ENCODE measurements around the gene INHBC. TPM values are rescaled to one million over a fixed set of nuclear protein-coding genes. Genes with fewer than 3 reads are reported as not detected.
A peak's percentile ranks its signal among the peaks of the same experiment; 100 is the strongest.

INHBC gene
- total RNA-seq, 2 donors from 2014 or later = not detected

DNA sequence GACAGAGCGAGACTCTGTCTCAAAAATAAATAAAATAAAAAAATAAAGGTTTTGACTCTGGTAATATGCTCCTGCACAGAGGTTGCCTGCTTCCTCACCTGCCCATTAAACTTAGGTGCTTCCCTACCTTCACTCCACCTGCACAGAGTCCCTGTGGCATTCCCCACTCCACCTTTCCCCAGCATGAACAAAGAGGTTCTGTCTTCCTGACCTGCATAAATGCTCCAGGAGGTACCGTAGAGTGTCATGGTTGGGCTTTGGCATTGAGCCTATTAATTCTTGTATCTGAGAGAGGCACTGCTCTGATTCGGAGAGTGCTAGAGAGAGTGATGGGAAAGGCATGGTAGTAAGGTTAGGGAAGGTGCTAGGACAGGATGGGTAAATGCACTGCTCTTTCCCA is 38.8 kb downstream of the INHBC start:
- no peak overlapping the region for H3K27ac ChIP-seq
- TF ChIP-seq, protein P1, sequence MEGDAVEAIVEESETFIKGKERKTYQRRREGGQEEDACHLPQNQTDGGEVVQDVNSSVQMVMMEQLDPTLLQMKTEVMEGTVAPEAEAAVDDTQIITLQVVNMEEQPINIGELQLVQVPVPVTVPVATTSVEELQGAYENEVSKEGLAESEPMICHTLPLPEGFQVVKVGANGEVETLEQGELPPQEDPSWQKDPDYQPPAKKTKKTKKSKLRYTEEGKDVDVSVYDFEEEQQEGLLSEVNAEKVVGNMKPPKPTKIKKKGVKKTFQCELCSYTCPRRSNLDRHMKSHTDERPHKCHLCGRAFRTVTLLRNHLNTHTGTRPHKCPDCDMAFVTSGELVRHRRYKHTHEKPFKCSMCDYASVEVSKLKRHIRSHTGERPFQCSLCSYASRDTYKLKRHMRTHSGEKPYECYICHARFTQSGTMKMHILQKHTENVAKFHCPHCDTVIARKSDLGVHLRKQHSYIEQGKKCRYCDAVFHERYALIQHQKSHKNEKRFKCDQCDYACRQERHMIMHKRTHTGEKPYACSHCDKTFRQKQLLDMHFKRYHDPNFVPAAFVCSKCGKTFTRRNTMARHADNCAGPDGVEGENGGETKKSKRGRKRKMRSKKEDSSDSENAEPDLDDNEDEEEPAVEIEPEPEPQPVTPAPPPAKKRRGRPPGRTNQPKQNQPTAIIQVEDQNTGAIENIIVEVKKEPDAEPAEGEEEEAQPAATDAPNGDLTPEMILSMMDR (IDR thresholded peaks at IDR 0.05) = no peak
- peaks cover 15 to 17% of the 10 kb centered on the region in 2 donors for H3K4me1 ChIP-seq (ENCODE audit: control insufficient read depth in 1 of 2, low read depth in 2 of 2)
- ATAC-seq (ENCODE audit: insufficient number of reproducible peaks, low FRiP score, low read depth) (no peak), DNase-seq (ENCODE audit: low spot score) (no peak)
- no peak overlapping the region for H3K4me3 ChIP-seq
- no peaks in the 10 kb centered on the region for H3K9me3 ChIP-seq
- H3K27me3 ChIP-seq (replicated peaks; ENCODE audit: insufficient read depth) = no peaks in the 10 kb centered on the region
- no peaks in the 10 kb centered on the region for H3K36me3 ChIP-seq

DNA sequence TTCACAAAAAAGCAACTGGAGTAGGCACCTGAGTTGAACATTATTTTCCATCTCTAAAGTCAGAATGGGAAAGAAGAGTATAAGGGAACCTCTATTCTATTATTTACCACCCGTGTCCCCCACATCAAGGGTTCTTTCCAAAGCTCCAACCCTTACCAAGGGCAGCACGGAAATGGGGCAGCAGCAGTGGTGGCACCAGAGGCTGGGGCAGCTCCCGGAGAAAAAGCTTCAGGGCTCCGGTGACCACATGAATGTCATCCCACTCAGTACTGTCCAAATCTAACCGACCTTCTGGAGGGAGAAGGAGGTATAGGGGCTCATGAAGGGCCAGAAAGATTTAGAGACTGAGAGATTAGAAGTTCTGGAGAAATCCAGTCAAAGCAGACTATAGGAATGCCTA is 39.3 kb downstream of the INHBC start:
- H3K27me3 ChIP-seq (replicated peaks; ENCODE audit: insufficient read depth) = no peaks in the 10 kb centered on the region

DNA sequence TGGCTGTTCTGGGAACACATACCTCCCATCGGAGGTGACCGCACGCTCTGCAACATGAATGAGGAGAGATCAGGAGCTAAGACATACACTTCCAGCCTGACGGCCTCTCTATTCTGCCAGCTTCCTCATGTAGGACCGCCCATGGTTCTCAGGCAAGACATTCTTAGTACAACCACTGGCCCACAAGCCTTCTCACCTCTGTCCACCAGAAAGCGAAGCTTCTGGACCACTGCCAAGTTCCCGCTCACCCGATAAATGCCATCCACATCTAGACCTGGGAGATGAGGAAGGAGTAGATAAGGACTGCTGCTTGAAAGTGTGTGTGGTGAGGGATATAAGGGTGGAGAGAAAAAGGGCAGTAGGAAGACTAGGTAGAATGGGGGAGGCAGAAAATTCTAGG is 39.8 kb downstream of the INHBC start:
- H3K4me1 ChIP-seq (ENCODE audit: control insufficient read depth in 1 of 2, low read depth in 2 of 2) = peaks cover 15 to 17% of the 10 kb centered on the region in 2 donors
- H3K27me3 ChIP-seq (replicated peaks; ENCODE audit: insufficient read depth) = no peaks in the 10 kb centered on the region
- DNase-seq (ENCODE audit: low spot score) = no peak
- H3K9me3 ChIP-seq = no peaks in the 10 kb centered on the region
- TF ChIP-seq, protein P1 (IDR thresholded peaks at IDR 0.05) = no peak
- H3K4me3 ChIP-seq = no peak overlapping the region
- no peak overlapping the region for H3K27ac ChIP-seq
- no peaks in the 10 kb centered on the region for H3K36me3 ChIP-seq
- ATAC-seq (ENCODE audit: insufficient number of reproducible peaks, low FRiP score, low read depth) = no peak

More for the DNA sequence above, 39.3 kb downstream of the INHBC start:
- ATAC-seq (ENCODE audit: insufficient number of reproducible peaks, low FRiP score, low read depth) = no peak
- TF ChIP-seq, protein P1 (IDR thresholded peaks at IDR 0.05) = no peak
- Histone ChIP-seq H3K4me3 (no peak overlapping the region), H3K9me3 (no peaks in the 10 kb centered on the region), H3K36me3 (no peaks in the 10 kb centered on the region), H3K27ac (no peak overlapping the region), H3K4me1 (ENCODE audit: control insufficient read depth in 1 of 2, low read depth in 2 of 2) (peaks cover 15 to 17% of the 10 kb centered on the region in 2 donors)
- DNase-seq (ENCODE audit: low spot score) = no peak

DNA sequence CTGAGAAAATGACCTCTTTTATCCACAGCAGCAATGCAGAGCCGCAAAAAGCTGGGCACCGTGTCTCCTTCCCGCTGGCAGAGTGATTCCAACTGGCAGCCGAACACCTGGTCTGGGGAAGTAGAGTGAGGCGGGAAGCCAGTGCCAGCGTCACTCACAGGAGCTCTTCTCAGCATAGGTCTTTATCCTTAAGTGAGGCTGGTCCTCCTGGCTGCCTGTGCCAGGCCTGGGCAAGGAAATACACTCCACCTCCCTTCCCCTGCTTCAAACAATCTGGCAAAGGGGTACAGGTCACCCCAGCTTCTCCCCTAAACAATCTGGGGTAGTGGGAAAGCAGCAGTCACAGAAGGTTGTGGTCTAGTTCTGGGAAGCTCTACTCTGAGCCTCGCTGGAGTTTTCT is 40.3 kb downstream of the INHBC start:
- TF ChIP-seq, protein P1 (IDR thresholded peaks at IDR 0.05) = no peak
- Histone ChIP-seq H3K9me3 (no peaks in the 10 kb centered on the region), H3K4me3 (peak overlapping the region; percentile 72), H3K36me3 (no peaks in the 10 kb centered on the region), H3K27ac (no peak overlapping the region), H3K4me1 (ENCODE audit: control insufficient read depth in 1 of 2, low read depth in 2 of 2) (peaks cover 15 to 17% of the 10 kb centered on the region in 2 donors), H3K27me3 (replicated peaks; ENCODE audit: insufficient read depth) (no peaks in the 10 kb centered on the region)
- DNase-seq (ENCODE audit: low spot score) (no peak), ATAC-seq (ENCODE audit: insufficient number of reproducible peaks, low FRiP score, low read depth) (no peak)

DNA sequence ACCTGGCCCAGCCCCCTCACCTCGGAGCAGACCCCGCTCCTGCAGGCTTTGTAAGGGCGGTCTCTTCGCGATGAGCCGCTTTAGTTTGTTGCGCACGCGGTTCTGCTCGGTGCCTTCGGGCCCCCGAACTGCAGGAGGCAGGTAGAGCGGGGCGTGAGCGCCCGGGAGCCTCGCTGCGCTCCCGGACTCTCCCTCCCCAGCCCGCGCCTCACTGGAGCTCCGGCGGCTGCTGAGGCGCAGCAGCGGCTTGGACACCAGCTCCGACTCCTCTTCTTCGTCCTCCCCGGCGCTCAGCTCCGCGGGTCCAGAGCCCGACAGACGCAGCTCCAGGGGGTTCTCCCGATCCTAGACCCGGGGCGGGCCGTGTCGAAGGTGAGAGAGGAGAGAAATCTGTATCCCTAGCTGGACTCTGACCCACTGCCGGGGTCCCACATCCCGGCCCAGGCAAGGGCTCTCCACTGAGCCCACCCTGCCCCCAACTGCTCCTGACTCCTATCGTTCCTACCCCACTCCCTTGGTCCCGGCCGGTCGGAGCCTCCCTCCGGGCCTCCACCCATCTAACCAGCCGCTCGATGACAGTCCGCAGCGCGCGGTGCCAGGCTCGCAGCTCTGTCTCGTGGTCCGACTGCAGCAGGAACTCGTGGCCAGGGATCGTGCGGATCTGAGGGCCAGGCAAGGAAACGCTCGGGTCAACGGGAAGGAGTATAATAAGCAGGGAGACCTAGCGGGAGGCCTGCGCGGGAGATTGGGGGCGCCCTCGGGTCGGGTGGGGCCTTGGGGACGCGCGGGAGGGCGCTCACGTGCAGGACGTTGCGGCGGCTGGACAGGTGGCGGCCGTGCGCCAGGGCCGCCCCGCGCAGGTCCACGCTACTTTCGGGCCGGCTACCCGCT is 40.9 kb downstream of the INHBC start:
- no peaks in the 10 kb centered on the region for H3K27me3 ChIP-seq (replicated peaks; ENCODE audit: insufficient read depth)
- H3K4me3 ChIP-seq = peak overlapping the region; percentile 72
- TF ChIP-seq, protein P1 (IDR thresholded peaks at IDR 0.05) = no peak
- peaks cover 15 to 17% of the 10 kb centered on the region in 2 donors for H3K4me1 ChIP-seq (ENCODE audit: control insufficient read depth in 1 of 2, low read depth in 2 of 2)
- H3K36me3 ChIP-seq = no peaks in the 10 kb centered on the region
- no peak for ATAC-seq (ENCODE audit: insufficient number of reproducible peaks, low FRiP score, low read depth)
- no peak for DNase-seq (ENCODE audit: low spot score)
- no peak overlapping the region for H3K27ac ChIP-seq
- H3K9me3 ChIP-seq = no peaks in the 10 kb centered on the region
